GM11168 (cell line): Measurements from ENCODE around the gene APC2.
"Not testable (repeated sequence)": the region's sequence is repeated elsewhere in the genome, so short reads cannot be mapped to it uniquely, and the experiment has no call there.

Source experiments
- in situ Hi-C: fragments of 300-500 bp; cut with MboI; formaldehyde crosslinking; loops from one replicate; pipeline ENCODE4 v1.12.0; 2022; ENCODE audit warnings: low sequenced_read_pairs; ENCODE audit not compliant: unreplicated experiment

The APC2 gene

DNA sequence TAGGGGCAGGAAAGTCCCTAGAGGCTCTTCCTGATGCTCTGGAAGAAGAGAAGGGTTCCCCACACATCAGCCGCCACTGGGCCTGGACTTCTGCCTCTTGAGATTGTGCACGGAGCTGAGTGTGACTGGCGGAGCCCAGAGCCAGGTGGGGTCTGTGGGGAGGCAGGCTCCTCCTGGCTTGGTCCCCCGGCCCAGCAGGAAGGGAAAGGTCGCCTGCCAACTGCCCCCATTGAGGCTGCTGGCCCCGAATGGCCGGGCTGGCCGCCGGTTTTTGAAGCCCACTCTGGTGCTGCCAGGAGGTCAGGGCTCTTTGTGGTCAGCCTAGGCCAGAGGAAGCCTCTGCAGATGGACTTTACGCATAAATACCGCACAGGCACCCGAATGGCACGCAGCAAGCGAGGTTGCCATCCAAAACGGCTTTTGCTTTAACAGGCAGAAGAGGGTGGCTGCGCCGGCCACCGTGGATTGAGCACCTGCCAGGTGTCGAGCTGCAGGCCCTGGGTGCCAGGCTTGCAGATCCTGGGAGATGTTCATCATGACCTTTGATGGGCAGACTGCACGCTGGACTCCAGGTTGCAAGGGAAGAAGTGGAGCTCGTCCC is 37.5 kb upstream of the APC2 start:
- in situ Hi-C loops, result no loop called here

DNA sequence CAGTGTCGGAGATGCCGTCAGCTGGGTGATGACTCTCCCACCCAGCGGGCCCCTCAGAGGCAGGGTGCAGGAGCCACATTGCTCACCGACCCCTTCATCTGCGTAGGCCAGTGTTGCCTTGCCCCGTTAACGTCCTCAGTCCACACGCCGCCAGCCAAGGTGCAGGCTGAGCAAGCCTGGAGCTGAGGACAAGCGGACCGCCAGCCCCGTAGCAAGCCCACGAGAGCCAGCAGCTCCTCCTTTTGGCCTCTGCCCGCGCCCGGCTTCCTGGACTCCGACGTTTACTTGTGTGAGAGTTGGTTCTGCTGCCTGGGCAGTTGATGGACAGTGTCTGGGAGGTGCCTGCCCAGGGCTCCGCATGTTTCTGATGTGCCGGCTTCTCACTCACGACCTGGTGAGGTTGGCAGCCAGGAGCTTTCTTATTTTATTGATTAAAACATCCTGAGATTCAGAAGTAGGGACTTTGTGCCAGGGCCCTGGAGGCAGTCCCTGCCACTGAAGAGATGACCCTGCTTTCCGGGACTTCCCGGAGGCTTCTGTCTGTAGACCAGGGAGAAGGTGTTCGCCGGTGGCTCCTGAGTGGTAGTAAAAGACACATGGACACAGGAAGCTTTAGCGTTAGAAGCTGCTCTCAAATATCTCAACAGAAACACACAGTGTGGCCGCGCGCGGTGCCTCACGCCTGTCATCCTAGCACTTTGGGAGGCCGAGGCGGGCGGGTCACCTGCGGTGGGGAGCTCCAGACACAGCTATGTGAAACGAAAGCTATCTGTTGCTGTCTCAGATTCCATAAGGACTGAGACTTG is 36.7 kb upstream of the APC2 start:
- in situ Hi-C loops, result no loop called here

GRCh38 chr19:1416014-1416841 is 33.7 kb upstream of the APC2 start:
- in situ Hi-C loops, result loop anchor here (5.0 kb wide), 1 partner anchor 61 kb away; the partner anchor contains the start of gene C19orf25

DNA sequence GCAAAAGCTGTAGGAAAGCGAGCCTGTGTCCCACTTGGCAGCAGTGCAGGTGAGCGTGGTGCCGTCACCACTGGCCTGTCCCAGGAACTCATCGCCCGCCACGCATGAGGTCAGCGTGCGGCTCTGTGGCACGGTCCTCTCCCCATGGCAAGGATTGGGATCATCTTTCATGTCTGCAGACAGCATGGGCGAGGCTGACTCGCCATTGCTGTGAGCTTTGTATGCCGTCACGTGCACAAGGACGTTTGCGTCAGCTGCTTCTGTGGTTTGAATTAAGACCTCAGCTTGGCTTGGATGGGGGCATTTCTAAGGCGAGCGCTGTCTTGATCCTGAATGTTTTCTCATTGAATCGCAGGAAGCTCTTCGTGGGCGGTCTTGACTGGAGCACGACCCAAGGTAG is 32.8 kb upstream of the APC2 start:
- in situ Hi-C loops, result loop anchor here (5.0 kb wide), 1 partner anchor 60 kb away; the partner anchor contains the start of gene C19orf25

DNA sequence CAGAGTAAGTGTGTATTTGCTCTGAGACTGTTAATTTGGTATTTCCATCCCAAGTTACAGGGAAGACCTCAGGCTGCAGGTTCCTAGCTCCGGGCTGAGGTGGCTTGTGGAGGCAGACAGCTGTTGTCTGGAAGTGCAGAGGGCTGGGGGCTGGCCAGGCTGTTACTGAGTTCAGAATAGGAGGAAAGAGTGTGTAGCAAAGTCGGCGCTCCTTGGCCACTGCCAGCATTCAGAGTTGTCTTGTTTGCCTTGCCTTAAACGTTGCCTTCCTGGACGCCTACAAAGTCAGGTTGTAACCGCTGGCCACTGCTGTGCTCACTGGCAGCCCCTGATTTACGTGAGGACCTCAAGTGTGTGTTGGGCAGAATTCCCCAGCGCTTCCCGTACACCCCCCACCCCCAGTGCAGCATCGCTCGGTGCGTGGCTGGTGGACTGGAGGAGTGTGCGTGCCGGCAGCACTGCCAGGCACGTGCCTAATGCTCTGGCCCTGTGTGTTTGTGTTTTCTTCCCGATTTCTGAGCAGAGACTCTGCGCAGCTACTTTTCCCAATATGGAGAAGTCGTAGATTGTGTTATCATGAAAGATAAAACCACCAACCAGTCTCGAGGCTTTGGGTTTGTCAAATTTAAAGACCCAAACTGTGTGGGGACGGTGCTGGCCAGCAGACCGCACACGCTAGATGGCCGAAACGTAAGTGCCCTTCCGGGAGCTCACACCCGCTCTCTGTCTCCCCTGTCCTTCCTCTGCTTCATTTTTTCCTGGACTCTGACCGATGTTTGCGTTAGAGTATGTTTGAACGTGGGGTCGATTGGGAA is 32.0 kb upstream of the APC2 start:
- in situ Hi-C loops, result loop anchor here (5.0 kb wide), 1 partner anchor 59 kb away; the partner anchor contains the start of gene C19orf25

DNA sequence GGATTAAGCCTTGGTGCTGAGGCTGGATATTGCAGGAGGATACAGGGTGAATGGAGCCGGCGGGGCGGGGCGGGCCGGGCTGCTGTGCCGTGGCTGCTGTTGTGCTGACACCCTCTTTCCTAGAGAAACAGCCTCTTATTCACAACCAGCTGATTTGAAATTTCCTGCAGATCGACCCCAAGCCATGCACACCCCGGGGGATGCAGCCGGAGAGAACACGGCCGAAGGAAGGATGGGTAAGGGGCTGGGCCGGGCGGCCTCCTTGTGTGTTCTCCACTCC is 31.5 kb upstream of the APC2 start:
- in situ Hi-C loops, result loop anchor here (5.0 kb wide), 1 partner anchor 59 kb away; the partner anchor contains the start of gene C19orf25

DNA sequence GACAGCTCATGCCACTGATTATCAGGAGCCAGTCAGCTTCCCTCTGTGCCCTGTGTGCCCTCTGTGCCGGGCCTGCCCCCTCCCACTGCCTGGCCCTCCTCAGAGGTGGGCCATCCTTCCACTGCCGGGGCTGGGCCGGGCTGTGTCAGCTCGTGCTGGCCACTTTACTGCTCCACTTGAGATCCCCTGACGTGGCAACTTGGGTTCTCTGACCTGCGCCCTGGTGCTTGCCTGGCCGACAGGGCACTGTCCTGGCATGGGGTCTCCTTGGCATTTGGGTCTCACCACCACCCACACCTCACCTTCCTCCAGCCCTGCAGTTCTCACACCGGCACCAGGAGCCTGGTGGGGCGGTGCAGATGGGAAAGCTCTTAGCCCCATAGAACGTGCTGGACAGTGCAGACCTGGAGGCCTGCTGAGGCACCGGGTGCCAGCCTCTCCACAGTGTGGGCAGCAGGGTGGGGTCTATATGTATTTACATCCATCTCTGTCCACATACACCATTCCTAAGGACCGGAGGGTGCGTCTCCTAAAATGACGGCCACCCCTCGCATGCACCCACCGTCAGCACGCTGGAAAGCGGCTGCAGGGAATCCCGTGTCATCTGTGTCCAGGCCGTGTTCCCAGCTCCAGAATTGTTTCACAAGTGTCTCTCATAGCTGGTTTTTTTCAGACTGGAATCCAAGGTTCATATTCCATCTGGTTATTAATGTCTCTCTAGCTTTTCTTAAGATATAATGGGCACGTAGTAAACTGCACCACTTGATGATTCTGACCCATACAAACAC is 30.8 kb upstream of the APC2 start:
- in situ Hi-C loops, result loop anchor here (5.0 kb wide), 1 partner anchor 58 kb away; the partner anchor contains the start of gene C19orf25

GRCh38 chr19:1420085-1420484 is 29.8 kb upstream of the APC2 start:
- in situ Hi-C loops, result not testable (repeated sequence)

- in situ Hi-C loops, result no loop called here
Measured at GRCh38 chr19:1420590-1420989, 29.3 kb upstream of the APC2 start.

GRCh38 chr19:1421218-1421957 is 28.5 kb upstream of the APC2 start:
- in situ Hi-C loops, result no loop called here

DNA sequence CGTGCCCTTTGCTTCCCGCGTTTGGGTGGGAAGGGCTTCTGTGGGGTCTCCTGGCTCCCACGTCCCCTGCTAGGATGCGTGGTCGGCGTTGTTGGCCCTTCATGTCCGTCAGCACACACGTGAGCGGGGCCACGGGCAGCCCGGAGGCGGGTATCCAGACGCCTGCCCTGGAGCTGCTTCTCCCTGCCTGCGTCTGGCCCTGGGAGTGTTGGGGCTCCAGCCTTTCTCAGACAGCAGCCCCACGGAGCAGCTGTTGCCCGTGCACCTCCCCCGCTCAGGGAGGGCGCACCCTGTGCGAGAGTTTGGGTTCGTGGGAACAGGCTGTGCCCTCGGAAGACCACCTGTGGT is 28.0 kb upstream of the APC2 start:
- in situ Hi-C loops, result no loop called here

DNA sequence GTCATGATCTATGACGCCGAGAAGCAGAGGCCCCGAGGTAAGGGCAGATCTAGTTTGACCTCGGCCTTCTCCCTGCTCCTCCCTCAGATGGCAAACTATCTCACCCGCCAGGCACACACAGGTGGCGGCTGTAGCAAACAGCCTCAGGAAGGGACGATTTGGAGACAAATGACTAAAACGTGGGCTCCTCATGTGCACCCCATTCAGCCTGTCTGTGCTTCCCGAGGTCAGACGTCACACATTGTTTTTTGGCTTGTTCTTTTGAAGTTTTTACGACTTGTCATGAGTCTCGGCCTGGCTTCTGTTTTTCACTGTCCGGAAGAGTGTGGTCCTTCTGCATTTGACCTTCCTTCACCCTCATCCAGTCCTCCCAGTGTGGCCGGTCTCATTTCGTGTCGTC is 27.6 kb upstream of the APC2 start:
- in situ Hi-C loops, result no loop called here

GRCh38 chr19:1422943-1423342 is 27.0 kb upstream of the APC2 start:
- in situ Hi-C loops, result no loop called here

DNA sequence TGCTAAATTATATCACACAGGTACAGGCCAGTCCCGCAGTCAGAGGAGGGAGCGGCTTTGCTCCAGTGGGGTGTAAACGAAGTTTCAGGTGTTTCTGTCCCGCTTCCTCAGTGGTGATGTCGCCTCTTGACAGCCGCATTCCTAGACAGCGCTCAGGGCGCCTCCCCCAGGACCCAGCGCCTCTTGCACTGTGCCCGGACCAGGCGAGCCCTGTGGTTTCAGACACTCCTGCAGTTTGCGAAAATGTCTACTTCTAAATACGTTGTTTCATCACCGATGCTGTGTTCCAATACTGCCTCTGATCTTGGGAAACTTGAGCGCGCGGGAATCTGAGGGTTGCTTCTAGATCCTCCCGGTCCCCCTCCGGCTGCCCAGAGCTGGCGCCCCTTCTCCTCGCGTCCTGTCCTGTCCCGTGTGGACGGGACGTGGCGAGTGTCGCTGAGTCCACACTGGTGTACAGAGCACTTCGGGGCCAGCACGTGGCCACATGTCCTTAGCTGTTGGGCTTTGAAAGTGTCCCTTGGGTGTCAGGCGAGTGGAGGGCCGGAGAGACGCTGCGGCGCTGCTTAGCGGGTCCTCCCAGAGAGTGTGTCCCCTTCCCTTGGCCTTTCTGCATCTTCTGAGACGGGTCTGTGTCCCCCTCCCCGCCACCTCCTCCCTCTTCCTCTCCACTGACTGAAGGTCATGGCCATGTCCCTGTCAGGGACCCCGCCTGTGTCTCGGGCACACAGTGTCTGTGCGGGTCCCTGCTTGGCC is 26.3 kb upstream of the APC2 start:
- in situ Hi-C loops, result no loop called here

DNA sequence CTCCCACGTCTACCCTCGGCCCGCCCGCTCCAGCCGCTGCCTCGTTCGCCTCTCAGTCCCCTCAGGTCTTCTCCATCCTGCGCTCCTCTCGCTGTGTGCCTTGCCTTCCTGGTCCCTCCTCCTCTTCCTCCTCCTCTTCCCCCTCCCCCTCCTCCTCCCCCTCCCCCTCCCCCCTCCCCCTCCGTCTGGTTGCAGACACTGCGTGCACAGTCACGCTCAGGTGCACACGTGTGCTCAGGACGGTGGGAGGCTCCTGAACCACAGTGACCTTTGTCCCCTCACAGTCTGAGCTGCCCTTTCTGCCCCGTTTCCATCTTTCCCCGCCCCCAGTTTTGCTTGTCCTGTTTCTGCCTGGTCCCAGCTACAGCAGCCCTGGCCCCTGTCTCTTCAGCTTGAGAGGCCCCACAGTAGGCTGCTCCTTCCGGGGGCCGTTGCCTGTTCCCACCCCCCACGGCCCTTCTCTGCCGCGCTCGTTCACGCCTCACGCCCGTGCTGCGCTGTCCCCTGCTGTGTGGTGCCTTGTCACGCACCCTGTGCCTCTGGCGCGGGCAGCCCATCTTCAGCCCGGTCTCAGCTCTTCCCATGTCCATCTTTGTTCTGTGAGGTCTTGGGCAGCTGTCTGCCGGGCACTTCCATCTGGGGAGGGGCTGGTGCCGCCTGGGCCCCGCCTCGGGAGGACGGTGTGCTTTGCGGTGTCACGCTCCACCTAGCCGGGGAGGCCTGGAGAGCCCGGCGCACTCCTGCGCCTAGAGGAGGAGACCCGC is 25.5 kb upstream of the APC2 start:
- in situ Hi-C loops, result no loop called here

GRCh38 chr19:1425102-1425837 is 24.7 kb upstream of the APC2 start:
- in situ Hi-C loops, result no loop called here

GRCh38 chr19:1425902-1426301 is 24.0 kb upstream of the APC2 start:
- in situ Hi-C loops, result no loop called here
